Measurements from ENCODE around the gene PHC2.

PHC2 gene

GRCh38 chr1:33335020-33335419, 95.9 kb downstream of the PHC2 start:
- DNase-seq (ENCODE audit: low spot score), result no peak
- no peak for TF ChIP-seq CTCF (IDR thresholded peaks at IDR 0.05; ENCODE audit: extremely low read depth, missing control alignments)

GRCh38 chr1:33334081-33334552, 96.8 kb downstream of the PHC2 start:
- TF ChIP-seq CTCF (IDR thresholded peaks at IDR 0.05; ENCODE audit: extremely low read depth, missing control alignments), result no peak
- no peak for DNase-seq (ENCODE audit: low spot score)

GRCh38 chr1:33332881-33333280, 98.0 kb downstream of the PHC2 start:
- no peak for TF ChIP-seq CTCF (IDR thresholded peaks at IDR 0.05; ENCODE audit: extremely low read depth, missing control alignments)
- no peak for DNase-seq (ENCODE audit: low spot score)

- TF ChIP-seq CTCF (IDR thresholded peaks at IDR 0.05; ENCODE audit: extremely low read depth, missing control alignments), result no peak
- no peak for DNase-seq (ENCODE audit: low spot score)
Observed at GRCh38 chr1:33332357-33332789, 98.5 kb downstream of the PHC2 start.

- DNase-seq (ENCODE audit: low spot score), result no peak
- no peak for TF ChIP-seq CTCF (IDR thresholded peaks at IDR 0.05; ENCODE audit: extremely low read depth, missing control alignments)
Observed at GRCh38 chr1:33331444-33332356, 99.2 kb downstream of the PHC2 start.

- DNase-seq (ENCODE audit: low spot score), result no peak
- TF ChIP-seq CTCF (IDR thresholded peaks at IDR 0.05; ENCODE audit: extremely low read depth, missing control alignments), result no peak
Observed at GRCh38 chr1:33330906-33331305, 100.0 kb downstream of the PHC2 start.

- TF ChIP-seq CTCF (IDR thresholded peaks at IDR 0.05; ENCODE audit: extremely low read depth, missing control alignments), result no peak
- DNase-seq (ENCODE audit: low spot score), result no peak
Observed at GRCh38 chr1:33330361-33330890, 100.5 kb downstream of the PHC2 start.

Data from GM20000 (cell line).